Smooth muscle cell (in vitro differentiated cells): ENCODE measurements around the gene DAB1. TPM values are rescaled to one million over a fixed set of nuclear protein-coding genes. Genes with fewer than 3 reads are reported as not detected.

Experiments used
- DNase-seq: peaks from one replicate; lab custom pipeline; 2025; ENCODE audit not compliant: unreplicated experiment; lab: John Stamatoyannopoulos, UW
- H2AFZ ChIP-seq: fragments of 200-600 bp; sonication (generic); 2 replicates; pipeline ENCODE4 v1.6.0; 2016; ENCODE audit warnings: antibody characterized with exemption, low read depth, mild to moderate bottlenecking
- H3F3A ChIP-seq: fragments of 200-600 bp; sonication (generic); 2 replicates; pipeline ENCODE4 v1.6.0; 2017; ENCODE audit warnings: antibody characterized with exemption, low read depth
- H3K27ac ChIP-seq: fragments of 200-600 bp; sonication (generic); 2 replicates; pipeline ENCODE4 v1.5.1; 2016; ENCODE audit warnings: low read depth, mild to moderate bottlenecking
- H3K27me3 ChIP-seq: fragments of 200-600 bp; sonication (generic); 2 replicates; pipeline ENCODE4 v1.6.1; 2016; ENCODE audit warnings: low read depth, mild to moderate bottlenecking
- H3K36me3 ChIP-seq: fragments of 200-600 bp; sonication (generic); 2 replicates; pipeline ENCODE4 v1.5.1; 2016; ENCODE audit warnings: low read depth
- H3K4me1 ChIP-seq: fragments of 200-600 bp; sonication (generic); 2 replicates; pipeline ENCODE4 v1.5.1; 2016; ENCODE audit warnings: low read depth
- H3K4me2 ChIP-seq: fragments of 200-600 bp; sonication (generic); 2 replicates; pipeline ENCODE4 v1.6.0; 2016; ENCODE audit warnings: mild to moderate bottlenecking
- H3K4me3 ChIP-seq: fragments of 200-600 bp; sonication (generic); 2 replicates; pipeline ENCODE4 v1.5.1; 2016; ENCODE audit warnings: mild to moderate bottlenecking
- H3K79me2 ChIP-seq: fragments of 200-600 bp; sonication (generic); 2 replicates; pipeline ENCODE4 v1.6.0; 2016; ENCODE audit warnings: low read depth, mild to moderate bottlenecking
- H3K9ac ChIP-seq: fragments of 200-600 bp; sonication (generic); 2 replicates; pipeline ENCODE4 v1.6.0; 2016; ENCODE audit warnings: low read depth
- H3K9me3 ChIP-seq: fragments of 200-600 bp; sonication (generic); replicated peaks from 2 replicates; pipeline ENCODE4 v1.5.1; 2016; ENCODE audit warnings: low read depth
- H4K20me1 ChIP-seq: fragments of 200-600 bp; sonication (generic); 2 replicates; pipeline ENCODE4 v1.6.0; 2016; ENCODE audit warnings: low read depth
- CTCF ChIP-seq: fragments of 200-600 bp; sonication (generic); IDR thresholded peaks from 2 replicates; pipeline ENCODE4 v1.5.1; 2017; ENCODE audit warnings: borderline replicate concordance, mild to moderate bottlenecking, antibody characterized with exemption; ENCODE audit not compliant: insufficient read depth, poor library complexity, severe bottlenecking
- WGBS: methylation state at CpG from one replicate; pipeline ENCODE4 v1.1.7; 2016; ENCODE audit warnings: low lambda C conversion rate; 5-methylcytosine and 5-hydroxymethylcytosine counted together
- polyA plus RNA-seq: library from polyadenylated mRNA; unstranded; fragments of >200 nt; fragmentation: Nextera tagmentation; extraction: Ambion mirVana; gene quantifications from 2 replicates; pipeline ENCODE4 v1.2.1, GENCODE V29; 2016
- total RNA-seq: library from RNA; depleted of rRNA; stranded (reverse); fragments of >200 nt; gene quantifications from 2 replicates; pipeline ENCODE4 v1.2.3, GENCODE V29; 2014

DAB1 gene
- total and polyA plus RNA-seq, 2 experiments from 2014 or later: 0.22 to 0.30 TPM

GRCh38 chr1:57385336-57385735 is 38.5 kb downstream of the DAB1 start:
- Histone ChIP-seq H3F3A (no peaks in the 10 kb centered on the region), H3K27ac (no peak overlapping the region), H3K9ac (no peak overlapping the region), H3K79me2 (no peaks in the 10 kb centered on the region), H3K27me3 (peaks cover 4% of the 10 kb centered on the region), H3K36me3 (no peaks in the 10 kb centered on the region), H4K20me1 (no peaks in the 10 kb centered on the region), H2AFZ (no peak overlapping the region), H3K9me3 (no peaks in the 10 kb centered on the region), H3K4me2 (no peak overlapping the region), H3K4me1 (no peaks in the 10 kb centered on the region), H3K4me3 (no peak overlapping the region)
- TF ChIP-seq CTCF: no peak
- no peak for DNase-seq
- WGBS: 57% methylated on average over 1 of the region's 1 CpG

GRCh38 chr1:57384901-57385300 is 39.0 kb downstream of the DAB1 start:
- no peaks in the 10 kb centered on the region for H3F3A ChIP-seq
- H3K4me3 ChIP-seq: no peak overlapping the region
- no peak for TF ChIP-seq CTCF
- H3K27me3 ChIP-seq: peaks cover 4% of the 10 kb centered on the region
- H3K79me2 ChIP-seq: no peaks in the 10 kb centered on the region
- H3K27ac ChIP-seq: no peak overlapping the region
- DNase-seq: no peak
- no peak overlapping the region for H2AFZ ChIP-seq
- H3K9me3 ChIP-seq: no peaks in the 10 kb centered on the region
- H3K4me2 ChIP-seq: no peak overlapping the region
- 88% methylated on average over 1 of the region's 1 CpG for WGBS
- no peaks in the 10 kb centered on the region for H3K4me1 ChIP-seq
- no peaks in the 10 kb centered on the region for H3K36me3 ChIP-seq
- no peaks in the 10 kb centered on the region for H4K20me1 ChIP-seq
- H3K9ac ChIP-seq: no peak overlapping the region

- Histone ChIP-seq H3K4me1 (no peaks in the 10 kb centered on the region), H3K4me3 (no peak overlapping the region), H3K4me2 (no peak overlapping the region), H4K20me1 (no peaks in the 10 kb centered on the region), H3K79me2 (no peaks in the 10 kb centered on the region), H3F3A (no peaks in the 10 kb centered on the region), H3K27me3 (peaks cover 4% of the 10 kb centered on the region), H3K36me3 (no peaks in the 10 kb centered on the region), H3K27ac (no peak overlapping the region), H2AFZ (no peak overlapping the region), H3K9ac (no peak overlapping the region), H3K9me3 (no peaks in the 10 kb centered on the region)
- TF ChIP-seq CTCF: no peak
- no peak for DNase-seq
- WGBS: 84% methylated on average over 4 of the region's 4 CpGs
These were observed 39.6 kb downstream of the DAB1 start for GRCh38 chr1:57384284-57384683.

GRCh38 chr1:57381871-57382270 is 42.0 kb downstream of the DAB1 start:
- Histone ChIP-seq H3K36me3 (no peaks in the 10 kb centered on the region), H3K79me2 (no peaks in the 10 kb centered on the region), H4K20me1 (no peaks in the 10 kb centered on the region), H3K27ac (no peak overlapping the region), H3K4me3 (no peak overlapping the region), H2AFZ (no peak overlapping the region), H3K9ac (no peak overlapping the region), H3K9me3 (no peaks in the 10 kb centered on the region), H3K4me1 (no peaks in the 10 kb centered on the region), H3K4me2 (no peak overlapping the region), H3F3A (no peaks in the 10 kb centered on the region), H3K27me3 (no peaks in the 10 kb centered on the region)
- WGBS: 16% methylated on average over 2 of the region's 2 CpGs
- DNase-seq: no peak
- no peak for TF ChIP-seq CTCF
